DND-41 (cell line): ENCODE data around the gene SLC30A5.

Experiments
- EZH2 ChIP-seq: IDR thresholded peaks from 3 replicates; pipeline ENCODE4 v1.6.1; 2012; ENCODE audit warnings: borderline replicate concordance, low read depth, mild to moderate bottlenecking, moderate library complexity, low read length, inconsistent platforms; ENCODE audit not compliant: severe bottlenecking
- TF ChIP-seq, protein P1 (sequence below): IDR thresholded peaks from 2 replicates; pipeline ENCODE4 v1.5.1; 2012; ENCODE audit warnings: borderline replicate concordance, low read length, moderate library complexity, mild to moderate bottlenecking; ENCODE audit not compliant: poor library complexity, severe bottlenecking; ENCODE audit errors: extremely low read depth

DNA sequence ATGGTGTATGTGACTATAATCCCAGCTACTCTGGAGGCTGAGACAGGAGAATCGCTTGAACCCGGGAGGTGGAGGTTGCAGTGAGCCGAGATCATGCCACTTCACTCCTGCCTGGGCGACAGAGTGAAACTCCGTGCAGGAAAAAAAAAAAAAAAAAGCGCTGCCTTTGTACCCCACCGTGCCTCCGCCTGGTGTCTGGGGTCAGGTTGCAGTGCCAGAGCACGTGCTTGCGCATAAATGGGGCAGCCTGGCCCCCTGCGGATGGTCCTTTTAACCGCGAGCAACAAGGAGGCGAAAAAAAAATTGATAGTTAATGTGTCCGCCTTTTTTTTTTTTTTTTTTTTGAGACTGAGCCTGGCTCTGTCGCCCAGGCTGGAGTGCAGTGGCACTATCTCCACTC, 66.8 kb downstream of the SLC30A5 start:
- TF ChIP-seq, protein P1, sequence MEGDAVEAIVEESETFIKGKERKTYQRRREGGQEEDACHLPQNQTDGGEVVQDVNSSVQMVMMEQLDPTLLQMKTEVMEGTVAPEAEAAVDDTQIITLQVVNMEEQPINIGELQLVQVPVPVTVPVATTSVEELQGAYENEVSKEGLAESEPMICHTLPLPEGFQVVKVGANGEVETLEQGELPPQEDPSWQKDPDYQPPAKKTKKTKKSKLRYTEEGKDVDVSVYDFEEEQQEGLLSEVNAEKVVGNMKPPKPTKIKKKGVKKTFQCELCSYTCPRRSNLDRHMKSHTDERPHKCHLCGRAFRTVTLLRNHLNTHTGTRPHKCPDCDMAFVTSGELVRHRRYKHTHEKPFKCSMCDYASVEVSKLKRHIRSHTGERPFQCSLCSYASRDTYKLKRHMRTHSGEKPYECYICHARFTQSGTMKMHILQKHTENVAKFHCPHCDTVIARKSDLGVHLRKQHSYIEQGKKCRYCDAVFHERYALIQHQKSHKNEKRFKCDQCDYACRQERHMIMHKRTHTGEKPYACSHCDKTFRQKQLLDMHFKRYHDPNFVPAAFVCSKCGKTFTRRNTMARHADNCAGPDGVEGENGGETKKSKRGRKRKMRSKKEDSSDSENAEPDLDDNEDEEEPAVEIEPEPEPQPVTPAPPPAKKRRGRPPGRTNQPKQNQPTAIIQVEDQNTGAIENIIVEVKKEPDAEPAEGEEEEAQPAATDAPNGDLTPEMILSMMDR = no peak
- no peak for TF ChIP-seq EZH2
